ENCODE measurements around the gene FDX2.
"Not testable (repeated sequence)": the region's sequence is repeated elsewhere in the genome, so short reads cannot be mapped to it uniquely, and the experiment has no call there.

FDX2 gene

DNA sequence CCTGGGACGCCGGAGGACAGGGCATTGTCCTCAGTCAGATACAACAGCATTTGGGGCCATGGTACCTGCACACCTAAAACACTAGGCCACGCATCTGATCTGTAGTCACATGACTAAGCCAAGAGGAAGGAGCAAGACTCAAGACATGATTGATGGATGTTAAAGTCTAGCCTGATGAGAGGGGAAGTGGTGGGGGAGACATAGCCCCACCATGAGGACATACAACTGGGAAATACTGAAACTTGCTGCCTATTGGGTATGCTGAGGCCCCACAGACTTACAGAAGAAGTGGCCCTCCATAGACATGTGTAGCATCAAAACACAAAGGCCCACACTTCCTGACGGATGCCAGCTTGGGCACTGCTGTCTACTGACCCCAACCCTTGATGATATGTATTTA is 30.4 kb downstream of the FDX2 start:
- TF ChIP-seq, protein P1, sequence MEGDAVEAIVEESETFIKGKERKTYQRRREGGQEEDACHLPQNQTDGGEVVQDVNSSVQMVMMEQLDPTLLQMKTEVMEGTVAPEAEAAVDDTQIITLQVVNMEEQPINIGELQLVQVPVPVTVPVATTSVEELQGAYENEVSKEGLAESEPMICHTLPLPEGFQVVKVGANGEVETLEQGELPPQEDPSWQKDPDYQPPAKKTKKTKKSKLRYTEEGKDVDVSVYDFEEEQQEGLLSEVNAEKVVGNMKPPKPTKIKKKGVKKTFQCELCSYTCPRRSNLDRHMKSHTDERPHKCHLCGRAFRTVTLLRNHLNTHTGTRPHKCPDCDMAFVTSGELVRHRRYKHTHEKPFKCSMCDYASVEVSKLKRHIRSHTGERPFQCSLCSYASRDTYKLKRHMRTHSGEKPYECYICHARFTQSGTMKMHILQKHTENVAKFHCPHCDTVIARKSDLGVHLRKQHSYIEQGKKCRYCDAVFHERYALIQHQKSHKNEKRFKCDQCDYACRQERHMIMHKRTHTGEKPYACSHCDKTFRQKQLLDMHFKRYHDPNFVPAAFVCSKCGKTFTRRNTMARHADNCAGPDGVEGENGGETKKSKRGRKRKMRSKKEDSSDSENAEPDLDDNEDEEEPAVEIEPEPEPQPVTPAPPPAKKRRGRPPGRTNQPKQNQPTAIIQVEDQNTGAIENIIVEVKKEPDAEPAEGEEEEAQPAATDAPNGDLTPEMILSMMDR (conservative IDR thresholded peaks at IDR 0.05; ENCODE audit: low read length): no peak
- no peak overlapping the region for H3K4me3 ChIP-seq (ENCODE audit: low read length)
- no peak for DNase-seq (ENCODE audit: low read depth)

DNA sequence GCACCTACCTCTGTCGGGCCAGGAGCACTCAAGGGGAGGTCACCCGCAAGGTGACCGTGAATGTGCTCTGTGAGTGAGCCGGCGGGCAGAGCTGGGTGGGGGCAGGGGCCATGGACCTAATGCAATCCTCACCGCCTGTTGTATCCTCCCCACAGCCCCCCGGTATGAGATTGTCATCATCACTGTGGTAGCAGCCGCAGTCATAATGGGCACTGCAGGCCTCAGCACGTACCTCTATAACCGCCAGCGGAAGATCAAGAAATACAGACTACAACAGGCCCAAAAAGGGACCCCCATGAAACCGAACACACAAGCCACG is 30.9 kb downstream of the FDX2 start:
- TF ChIP-seq, protein P1 (conservative IDR thresholded peaks at IDR 0.05; ENCODE audit: low read length): no peak

DNA sequence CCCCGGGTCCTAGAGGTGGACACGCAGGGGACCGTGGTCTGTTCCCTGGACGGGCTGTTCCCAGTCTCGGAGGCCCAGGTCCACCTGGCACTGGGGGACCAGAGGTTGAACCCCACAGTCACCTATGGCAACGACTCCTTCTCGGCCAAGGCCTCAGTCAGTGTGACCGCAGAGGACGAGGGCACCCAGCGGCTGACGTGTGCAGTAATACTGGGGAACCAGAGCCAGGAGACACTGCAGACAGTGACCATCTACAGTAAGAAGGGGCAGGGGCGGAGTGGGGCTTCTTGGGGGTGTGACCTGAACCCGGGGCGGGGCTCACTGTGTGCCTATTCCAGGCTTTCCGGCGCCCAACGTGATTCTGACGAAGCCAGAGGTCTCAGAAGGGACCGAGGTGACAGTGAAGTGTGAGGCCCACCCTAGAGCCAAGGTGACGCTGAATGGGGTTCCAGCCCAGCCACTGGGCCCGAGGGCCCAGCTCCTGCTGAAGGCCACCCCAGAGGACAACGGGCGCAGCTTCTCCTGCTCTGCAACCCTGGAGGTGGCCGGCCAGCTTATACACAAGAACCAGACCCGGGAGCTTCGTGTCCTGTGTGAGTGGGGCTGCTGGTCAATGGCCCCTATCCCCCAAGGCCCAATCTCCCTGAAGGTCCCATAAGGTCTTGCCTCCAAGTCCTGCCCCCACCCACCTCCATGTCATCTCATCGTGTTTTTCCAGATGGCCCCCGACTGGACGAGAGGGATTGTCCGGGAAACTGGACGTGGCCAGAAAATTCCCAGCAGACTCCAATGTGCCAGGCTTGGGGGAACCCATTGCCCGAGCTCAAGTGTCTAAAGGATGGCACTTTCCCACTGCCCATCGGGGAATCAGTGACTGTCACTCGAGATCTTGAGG is 31.5 kb downstream of the FDX2 start:
- TF ChIP-seq, protein P1 (conservative IDR thresholded peaks at IDR 0.05; ENCODE audit: low read length): no peak
- no peak for DNase-seq (ENCODE audit: low read depth)
- H3K4me3 ChIP-seq (ENCODE audit: low read length): no peak overlapping the region

More for the DNA sequence above, 30.9 kb downstream of the FDX2 start:
- no peak overlapping the region for H3K4me3 ChIP-seq (ENCODE audit: low read length)
- DNase-seq (ENCODE audit: low read depth): no peak

DNA sequence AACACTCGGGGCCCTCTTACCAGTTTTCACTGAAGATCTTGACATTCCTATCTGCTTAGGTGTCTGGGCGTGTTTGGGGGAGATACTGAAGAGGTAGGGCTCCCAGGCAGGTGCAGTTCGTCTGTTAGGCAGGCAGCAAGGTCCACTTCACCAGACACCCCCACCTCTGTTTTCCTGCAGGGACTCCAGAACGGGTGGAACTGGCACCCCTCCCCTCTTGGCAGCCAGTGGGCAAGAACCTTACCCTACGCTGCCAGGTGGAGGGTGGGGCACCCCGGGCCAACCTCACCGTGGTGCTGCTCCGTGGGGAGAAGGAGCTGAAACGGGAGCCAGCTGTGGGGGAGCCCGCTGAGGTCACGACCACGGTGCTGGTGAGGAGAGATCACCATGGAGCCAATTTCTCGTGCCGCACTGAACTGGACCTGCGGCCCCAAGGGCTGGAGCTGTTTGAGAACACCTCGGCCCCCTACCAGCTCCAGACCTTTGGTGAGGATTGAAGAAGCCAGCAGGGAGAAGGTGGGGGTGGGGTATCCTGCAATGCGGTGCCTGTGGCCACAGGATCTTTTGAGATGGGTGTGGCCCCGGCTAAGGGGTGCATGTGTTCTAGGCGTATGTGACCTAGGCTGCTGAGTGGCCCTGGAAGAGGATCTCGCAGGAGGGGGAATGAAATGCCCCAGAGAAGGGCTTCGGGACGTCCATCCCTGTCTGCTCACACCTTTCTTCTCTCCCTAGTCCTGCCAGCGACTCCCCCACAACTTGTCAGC is 32.3 kb downstream of the FDX2 start:
- TF ChIP-seq, protein P1 (conservative IDR thresholded peaks at IDR 0.05; ENCODE audit: low read length): no peak
- DNase-seq (ENCODE audit: low read depth): no peak
- no peak overlapping the region for H3K4me3 ChIP-seq (ENCODE audit: low read length)

DNA sequence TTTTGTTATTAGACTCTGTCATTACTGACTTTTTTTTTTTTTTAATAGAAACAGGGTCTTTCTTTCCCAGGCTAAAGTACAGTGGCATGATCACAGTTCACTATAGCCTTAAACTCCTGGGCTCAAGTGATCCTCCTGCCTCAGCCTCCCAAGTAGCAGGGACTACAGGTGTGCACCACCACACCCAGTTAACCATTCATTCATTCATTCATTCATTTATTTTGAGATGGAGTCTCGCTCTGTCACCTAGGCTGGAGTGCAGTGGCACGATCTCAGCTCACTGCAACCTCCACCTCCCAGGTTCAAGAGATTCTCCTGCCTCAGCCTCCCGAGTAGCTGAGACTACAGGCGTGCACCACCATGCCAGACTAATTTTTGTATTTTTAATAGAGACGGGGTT is 33.8 kb downstream of the FDX2 start:
- not testable (repeated sequence) for H3K4me3 ChIP-seq (ENCODE audit: low read length); DNase-seq (ENCODE audit: low read depth)

DNA sequence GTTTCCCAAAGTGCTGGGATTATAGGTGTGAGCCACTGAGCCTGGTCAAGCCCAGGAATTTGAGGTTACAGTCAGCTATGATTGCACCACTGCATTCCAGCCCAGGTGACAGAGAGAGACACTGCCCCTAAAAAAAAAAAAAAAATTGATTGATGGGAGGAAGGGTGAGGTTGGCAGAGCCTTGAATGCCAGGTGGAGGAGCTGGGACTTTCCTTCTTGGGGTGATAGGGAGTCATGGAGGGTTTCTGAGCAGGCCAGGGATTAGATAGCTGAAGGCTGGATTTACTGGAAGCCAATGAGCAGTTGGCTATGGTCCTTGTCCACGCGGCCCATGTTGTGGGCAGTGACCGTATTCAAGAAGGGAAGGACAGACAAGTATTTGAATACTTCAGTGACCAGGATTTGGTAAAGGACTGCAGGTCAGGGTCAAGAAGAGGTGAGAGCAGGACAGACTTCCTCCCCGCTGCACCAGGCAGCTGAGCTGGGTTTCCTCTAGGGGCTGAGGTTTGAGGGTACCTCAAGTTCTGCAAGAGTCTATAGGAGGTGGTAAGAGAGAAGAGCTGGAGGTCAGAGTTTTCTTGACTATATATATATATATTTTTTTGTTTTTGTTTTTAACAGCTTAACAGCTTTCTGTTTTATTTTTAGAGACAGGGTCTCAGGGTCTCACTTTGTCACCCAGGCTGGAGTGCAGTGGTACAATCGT is 35.9 kb downstream of the FDX2 start:
- no peak overlapping the region for H3K4me3 ChIP-seq (ENCODE audit: low read length)
- TF ChIP-seq, protein P1 (conservative IDR thresholded peaks at IDR 0.05; ENCODE audit: low read length): no peak
- DNase-seq (ENCODE audit: low read depth): no peak

DNA sequence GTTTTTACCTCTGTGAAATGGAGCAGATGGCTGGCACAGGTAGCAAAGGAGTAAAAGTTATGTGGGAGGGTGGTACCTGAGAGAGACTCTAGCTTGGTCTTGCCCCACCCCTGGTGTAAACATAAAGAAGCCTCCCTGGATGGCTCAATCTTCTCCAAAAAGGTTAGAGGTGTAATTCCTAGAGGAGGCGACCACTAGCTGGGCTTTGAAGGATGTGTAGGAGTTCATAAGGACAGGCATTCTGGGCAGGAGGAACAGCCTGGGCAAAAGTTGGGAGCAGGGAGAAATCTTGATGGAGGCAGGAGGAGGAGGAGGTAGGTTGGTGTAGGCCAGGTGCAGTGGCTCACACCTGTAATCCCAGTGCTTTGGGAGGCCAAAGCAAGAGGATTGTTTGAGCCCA is 36.9 kb downstream of the FDX2 start:
- H3K4me3 ChIP-seq (ENCODE audit: low read length): no peak overlapping the region
- no peak for DNase-seq (ENCODE audit: low read depth)
- TF ChIP-seq, protein P1 (conservative IDR thresholded peaks at IDR 0.05; ENCODE audit: low read length): no peak

Data from AG10803 (cell line).